C4-2B (cell line): ENCODE results near the gene IGDCC3.

ENCODE experiments used
- ZFX ChIP-seq: fragments of 450-650 bp; IDR thresholded peaks from 2 replicates; pipeline ENCODE4 v1.6.1; 2017
- TF ChIP-seq, protein P1 (sequence below): fragments of 450-650 bp; conservative IDR thresholded peaks from 2 replicates; pipeline ENCODE4 v1.5.1; 2017; ENCODE audit warnings: mild to moderate bottlenecking

DNA sequence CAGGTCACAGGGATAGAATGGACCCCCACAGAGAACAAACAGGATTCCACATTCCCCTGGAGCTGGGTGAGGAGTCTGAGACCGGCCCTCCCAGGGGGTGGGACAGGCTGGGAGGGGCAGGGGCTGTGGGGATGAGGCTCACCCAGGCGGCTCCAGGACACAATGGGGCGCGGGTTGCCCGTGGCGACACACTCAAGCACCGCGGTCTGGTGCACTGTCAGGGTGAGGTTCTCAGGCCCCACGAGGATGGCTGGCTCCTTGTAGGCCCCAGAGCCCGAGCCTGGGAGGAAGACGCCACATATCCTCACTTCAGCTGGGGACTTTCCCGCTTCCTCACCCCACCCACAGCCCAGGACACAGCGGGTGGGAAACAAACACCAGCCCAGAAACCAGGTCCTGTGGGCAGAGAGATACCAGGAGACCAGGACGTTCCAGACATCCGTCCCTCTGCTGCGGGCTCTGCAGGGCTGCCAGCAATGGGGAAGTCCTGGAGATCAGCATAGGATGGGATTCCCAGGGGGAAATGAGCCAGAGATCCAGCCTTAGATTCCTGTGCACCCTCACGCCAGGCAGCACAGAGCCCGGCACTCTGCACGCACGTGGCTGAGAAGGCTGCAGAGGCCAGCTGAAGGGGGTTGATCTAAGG lies 43.1 kb downstream of the IGDCC3 start:
- TF ChIP-seq, protein P1, sequence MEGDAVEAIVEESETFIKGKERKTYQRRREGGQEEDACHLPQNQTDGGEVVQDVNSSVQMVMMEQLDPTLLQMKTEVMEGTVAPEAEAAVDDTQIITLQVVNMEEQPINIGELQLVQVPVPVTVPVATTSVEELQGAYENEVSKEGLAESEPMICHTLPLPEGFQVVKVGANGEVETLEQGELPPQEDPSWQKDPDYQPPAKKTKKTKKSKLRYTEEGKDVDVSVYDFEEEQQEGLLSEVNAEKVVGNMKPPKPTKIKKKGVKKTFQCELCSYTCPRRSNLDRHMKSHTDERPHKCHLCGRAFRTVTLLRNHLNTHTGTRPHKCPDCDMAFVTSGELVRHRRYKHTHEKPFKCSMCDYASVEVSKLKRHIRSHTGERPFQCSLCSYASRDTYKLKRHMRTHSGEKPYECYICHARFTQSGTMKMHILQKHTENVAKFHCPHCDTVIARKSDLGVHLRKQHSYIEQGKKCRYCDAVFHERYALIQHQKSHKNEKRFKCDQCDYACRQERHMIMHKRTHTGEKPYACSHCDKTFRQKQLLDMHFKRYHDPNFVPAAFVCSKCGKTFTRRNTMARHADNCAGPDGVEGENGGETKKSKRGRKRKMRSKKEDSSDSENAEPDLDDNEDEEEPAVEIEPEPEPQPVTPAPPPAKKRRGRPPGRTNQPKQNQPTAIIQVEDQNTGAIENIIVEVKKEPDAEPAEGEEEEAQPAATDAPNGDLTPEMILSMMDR = no peak
- TF ChIP-seq ZFX = no peak
